VCaP (cell line): ENCODE results near the gene MACROD2.

Source experiments
- H3K27ac ChIP-seq: fragments of 450-650 bp; 2 replicates; pipeline ENCODE4 v1.5.1; 2017
- TF ChIP-seq, protein P1 (sequence below): fragments of 450-650 bp; conservative IDR thresholded peaks from 2 replicates; pipeline ENCODE4 v1.5.1; 2017; ENCODE audit warnings: mild to moderate bottlenecking, moderate library complexity

The MACROD2 gene

DNA sequence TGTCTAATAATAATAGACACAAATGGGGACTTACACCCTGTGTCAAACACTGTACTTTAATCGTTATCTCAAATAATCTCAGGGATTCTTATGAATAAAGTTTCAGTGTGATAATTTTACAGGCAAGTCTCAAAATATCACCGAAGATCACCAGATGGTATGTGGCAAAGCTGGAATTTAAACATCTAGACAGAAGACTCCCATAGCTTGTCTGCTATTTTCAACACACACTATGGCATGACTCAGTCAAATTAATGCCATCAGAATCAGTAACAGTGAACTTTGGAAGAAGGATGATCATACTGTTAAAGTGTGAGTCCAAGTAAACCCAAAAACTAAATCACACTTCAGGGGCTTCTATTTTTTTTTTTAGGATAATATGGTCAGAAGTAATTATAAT lies 1209.7 kb downstream of the MACROD2 start:
- H3K27ac ChIP-seq, result no peak overlapping the region
- TF ChIP-seq, protein P1, sequence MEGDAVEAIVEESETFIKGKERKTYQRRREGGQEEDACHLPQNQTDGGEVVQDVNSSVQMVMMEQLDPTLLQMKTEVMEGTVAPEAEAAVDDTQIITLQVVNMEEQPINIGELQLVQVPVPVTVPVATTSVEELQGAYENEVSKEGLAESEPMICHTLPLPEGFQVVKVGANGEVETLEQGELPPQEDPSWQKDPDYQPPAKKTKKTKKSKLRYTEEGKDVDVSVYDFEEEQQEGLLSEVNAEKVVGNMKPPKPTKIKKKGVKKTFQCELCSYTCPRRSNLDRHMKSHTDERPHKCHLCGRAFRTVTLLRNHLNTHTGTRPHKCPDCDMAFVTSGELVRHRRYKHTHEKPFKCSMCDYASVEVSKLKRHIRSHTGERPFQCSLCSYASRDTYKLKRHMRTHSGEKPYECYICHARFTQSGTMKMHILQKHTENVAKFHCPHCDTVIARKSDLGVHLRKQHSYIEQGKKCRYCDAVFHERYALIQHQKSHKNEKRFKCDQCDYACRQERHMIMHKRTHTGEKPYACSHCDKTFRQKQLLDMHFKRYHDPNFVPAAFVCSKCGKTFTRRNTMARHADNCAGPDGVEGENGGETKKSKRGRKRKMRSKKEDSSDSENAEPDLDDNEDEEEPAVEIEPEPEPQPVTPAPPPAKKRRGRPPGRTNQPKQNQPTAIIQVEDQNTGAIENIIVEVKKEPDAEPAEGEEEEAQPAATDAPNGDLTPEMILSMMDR, result no peak

DNA sequence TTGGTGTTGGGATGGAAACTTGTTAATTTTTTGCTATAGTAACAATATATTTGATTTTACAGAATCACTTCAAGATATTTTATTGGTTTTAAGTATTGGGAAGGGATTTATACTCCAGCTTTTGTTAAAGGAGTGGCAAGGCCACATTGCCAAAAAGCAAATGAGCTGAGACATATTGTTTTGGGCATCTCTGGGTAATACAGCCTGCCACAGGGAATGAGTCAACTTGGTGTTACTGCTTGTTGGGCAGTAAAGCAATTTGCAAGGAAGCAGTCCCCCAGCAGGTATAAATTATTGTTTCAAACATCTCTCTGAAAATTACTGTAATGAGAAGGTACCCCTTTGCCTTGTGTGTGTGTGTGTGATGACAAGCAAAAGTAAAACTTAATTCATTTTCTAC lies 1210.4 kb downstream of the MACROD2 start:
- H3K27ac ChIP-seq, result no peak overlapping the region
- TF ChIP-seq, protein P1, result no peak

DNA sequence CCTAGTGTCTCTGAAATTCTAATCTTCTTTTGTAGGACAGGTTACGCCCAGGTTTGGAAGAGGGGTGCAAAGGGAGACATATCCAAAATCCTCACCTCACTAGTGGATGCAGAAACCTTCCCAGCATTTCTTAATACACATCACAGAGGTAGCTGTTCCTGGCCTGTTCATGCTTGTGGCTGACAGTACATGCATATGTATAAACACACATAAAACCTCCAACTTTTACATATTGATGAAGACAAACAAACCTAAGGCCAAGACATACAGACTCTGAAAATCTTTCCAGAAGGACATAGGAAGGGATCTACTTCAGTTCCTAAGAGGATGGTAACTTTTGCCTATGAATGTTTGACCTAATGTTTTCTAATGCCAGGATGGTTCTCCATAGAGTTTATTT lies 1214.2 kb downstream of the MACROD2 start:
- TF ChIP-seq, protein P1, result no peak
- H3K27ac ChIP-seq, result no peak overlapping the region

DNA sequence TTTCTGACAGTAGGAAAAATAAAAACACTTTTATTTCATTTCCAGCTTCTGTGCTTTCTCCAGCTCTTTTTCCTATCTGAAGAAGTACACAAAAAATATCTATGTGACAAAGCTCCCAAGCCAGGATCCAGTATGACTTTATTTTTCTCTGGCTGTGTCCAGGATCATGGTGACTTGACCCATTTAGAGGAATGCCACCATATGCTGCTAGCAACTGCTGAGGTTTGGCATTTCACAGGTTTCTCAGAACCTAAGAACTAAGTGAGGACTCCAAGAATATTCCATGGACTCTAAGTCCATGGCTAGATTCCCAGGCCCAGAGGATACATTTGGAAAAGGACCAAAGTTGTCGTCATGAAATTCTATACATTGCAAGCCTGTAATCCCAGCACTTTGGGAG lies 1218.7 kb downstream of the MACROD2 start:
- TF ChIP-seq, protein P1, result no peak

DNA sequence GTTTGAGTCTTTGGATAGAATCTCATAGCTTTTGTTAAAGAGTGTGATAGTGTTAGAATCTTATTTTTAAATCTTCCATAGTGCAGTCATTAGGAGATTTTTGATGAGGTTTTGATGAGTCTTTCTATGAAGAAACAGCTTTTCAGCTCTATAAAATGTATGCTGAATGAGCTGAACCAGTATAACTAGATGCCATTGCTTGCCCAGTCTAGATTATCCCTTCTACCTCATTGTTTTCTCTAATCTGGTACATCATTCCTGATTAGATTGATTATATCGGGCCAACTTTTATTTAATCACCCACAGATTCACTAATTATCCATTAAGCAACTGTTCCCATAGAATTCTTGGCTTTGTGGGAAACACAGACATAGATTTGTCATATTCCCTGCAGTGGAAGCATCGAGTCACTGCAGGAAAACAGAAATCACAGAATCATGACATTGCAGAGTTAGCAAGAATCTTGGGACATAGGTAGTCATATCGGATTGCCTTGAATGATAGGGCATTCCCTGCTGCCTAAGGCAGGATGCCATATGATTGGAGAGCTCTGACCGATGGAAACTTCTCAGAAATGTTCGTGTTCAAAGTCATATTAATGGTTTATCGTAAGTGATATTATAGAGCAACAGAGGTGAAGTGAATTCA lies 1224.8 kb downstream of the MACROD2 start:
- TF ChIP-seq, protein P1, result no peak

More for the DNA sequence above, 1218.7 kb downstream of the MACROD2 start:
- no peak overlapping the region for H3K27ac ChIP-seq

DNA sequence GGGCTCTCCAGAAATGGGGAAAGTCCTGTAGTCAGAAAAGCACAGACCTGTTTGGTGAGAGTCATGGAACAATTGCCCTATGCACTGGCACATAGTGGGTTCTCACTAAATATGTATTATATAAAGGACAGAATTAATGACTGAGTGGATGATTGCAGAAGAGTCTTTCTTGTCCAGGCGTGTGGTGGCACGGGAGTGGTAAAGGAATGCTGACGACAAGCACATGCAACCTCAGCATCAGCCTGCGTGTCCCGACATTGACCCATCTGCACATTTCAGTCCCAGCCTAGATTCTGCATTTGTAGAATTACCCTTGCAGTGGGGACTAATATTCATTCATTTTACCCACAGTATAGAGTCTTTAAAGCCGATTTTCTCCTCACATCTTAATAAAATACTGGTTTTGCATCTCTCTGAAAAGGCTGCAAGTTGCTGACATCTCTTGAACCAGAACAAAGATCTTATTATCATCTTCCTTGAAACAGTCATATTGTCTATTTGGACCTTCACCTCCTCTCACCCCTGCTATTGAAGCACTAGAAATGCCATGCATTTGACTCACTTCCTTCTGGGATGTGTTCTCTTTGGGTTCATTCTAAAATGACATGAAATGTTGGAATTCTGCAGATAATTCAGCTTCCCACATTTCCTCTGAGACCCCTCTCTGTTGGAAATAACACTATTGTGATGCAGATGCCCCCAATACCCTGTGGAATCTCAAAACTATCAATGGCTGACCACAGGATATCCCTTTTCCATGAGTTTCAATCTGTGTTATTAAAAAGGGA lies 1225.7 kb downstream of the MACROD2 start:
- no peak overlapping the region for H3K27ac ChIP-seq
- TF ChIP-seq, protein P1, result no peak

More for the DNA sequence above, 1224.8 kb downstream of the MACROD2 start:
- no peak overlapping the region for H3K27ac ChIP-seq

DNA sequence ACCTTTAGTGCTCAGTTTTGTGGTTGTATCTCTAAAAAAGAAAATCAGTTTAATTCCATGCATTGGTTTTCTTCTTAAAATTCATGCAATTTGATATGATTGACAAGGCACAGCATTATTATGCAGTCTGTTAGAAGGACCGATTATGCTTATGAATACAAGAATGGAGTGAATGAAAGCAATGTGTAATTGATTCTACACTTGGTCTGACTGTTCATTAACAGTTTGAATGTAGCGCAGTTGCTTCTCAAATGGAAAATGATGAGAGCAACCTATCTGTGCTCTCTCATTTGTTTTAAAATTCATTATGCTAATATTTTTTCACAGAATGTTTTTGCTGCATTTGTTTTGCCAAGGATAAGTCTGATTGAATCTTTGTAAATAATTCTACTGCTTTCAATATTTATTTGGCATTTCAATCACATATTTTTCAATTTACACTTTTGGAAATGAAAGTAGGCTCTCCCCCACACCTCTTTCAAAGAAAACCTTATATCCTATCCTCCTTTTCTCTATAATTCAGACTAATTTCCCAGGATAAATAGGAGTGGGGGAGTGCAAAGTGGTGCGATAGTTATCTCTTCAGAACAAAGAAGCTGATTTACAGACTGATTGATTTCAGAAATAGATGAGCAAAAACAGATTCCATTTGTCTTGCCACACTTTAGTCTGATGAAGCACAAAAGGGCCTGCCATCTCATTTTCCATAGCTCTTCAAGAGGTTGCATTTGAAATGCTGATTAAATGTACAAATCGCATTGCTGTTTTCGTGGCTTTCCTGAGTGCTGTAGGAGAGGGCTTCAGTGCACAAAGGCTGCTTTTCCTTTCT lies 1227.4 kb downstream of the MACROD2 start:
- H3K27ac ChIP-seq, result no peak overlapping the region
- TF ChIP-seq, protein P1, result no peak
